GM19025 (cell line): Measurements from ENCODE around the gene AKR1D1.
"Not testable (repeated sequence)": the region's sequence is repeated elsewhere in the genome, so short reads cannot be mapped to it uniquely, and the experiment has no call there.

Source experiments
- ATAC-seq: cut with Tn5 transposase; IDR thresholded peaks from one replicate; pipeline ENCODE4 v1.9.1; 2021; ENCODE audit warnings: mild to moderate bottlenecking, low read depth, moderate library complexity; ENCODE audit not compliant: unreplicated experiment

Gene AKR1D1, protein sequence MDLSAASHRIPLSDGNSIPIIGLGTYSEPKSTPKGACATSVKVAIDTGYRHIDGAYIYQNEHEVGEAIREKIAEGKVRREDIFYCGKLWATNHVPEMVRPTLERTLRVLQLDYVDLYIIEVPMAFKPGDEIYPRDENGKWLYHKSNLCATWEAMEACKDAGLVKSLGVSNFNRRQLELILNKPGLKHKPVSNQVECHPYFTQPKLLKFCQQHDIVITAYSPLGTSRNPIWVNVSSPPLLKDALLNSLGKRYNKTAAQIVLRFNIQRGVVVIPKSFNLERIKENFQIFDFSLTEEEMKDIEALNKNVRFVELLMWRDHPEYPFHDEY

DNA sequence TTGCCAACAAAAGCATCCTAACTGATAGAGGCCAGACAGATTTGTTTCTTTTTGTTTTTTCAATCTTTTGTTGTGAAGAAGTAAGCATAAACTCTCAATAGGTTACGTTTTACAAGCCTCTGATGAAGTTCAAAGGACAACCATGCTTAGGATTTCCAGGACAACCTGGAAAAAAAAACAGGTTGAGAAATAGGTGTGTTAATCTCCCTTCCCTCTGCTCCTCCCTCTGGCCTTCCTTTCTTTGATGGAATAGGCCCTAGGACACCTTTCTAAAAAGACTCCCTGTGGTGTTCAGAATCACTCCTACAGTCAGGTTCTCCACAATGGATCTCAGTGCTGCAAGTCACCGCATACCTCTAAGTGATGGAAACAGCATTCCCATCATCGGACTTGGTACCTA lies at the start of gene AKR1D1:
AKR1D1 (plus strand) TSS at position 264 of the 400 bp plus-strand sequence; CDS start at position 324, 60 bp downstream.
- ATAC-seq, result no peak

- no peak for ATAC-seq
Measured at GRCh38 chr7:138027100-138027499, 49.2 kb upstream of the AKR1D1 start.

GRCh38 chr7:138029126-138029525 lies 47.1 kb upstream of the AKR1D1 start:
- no peak for ATAC-seq

- ATAC-seq, result no peak
Measured at GRCh38 chr7:138029941-138030340, 46.3 kb upstream of the AKR1D1 start.

GRCh38 chr7:138030679-138031351 lies 45.4 kb upstream of the AKR1D1 start:
- no peak for ATAC-seq

DNA sequence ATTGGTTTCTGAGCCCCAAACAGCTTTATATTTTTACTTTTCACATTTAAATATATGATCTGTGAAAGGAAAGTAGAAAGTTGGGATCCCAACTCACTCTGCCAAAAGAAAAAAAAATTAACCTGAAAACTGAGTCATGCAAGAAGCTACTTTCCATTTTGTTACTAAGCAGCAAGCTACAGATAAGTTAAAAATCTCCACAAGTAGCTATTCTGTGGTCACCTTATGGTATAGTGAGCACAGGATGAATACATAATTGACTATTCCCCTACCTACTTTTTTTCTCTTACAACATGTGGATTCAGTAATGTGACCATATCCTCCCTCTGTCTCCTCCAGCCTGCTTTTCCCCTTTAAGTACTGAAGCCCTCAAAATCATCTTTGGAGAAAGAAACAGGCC lies 44.1 kb upstream of the AKR1D1 start:
- peak; percentile 60 for ATAC-seq

- ATAC-seq, result no peak
Measured at GRCh38 chr7:138032770-138033169, 43.5 kb upstream of the AKR1D1 start.

GRCh38 chr7:138033241-138033640 lies 43.0 kb upstream of the AKR1D1 start:
- no peak for ATAC-seq

GRCh38 chr7:138036135-138036534 lies 40.1 kb upstream of the AKR1D1 start:
- ATAC-seq, result no peak

- not testable (repeated sequence) for ATAC-seq
Measured at GRCh38 chr7:138040063-138040462, 36.2 kb upstream of the AKR1D1 start.

DNA sequence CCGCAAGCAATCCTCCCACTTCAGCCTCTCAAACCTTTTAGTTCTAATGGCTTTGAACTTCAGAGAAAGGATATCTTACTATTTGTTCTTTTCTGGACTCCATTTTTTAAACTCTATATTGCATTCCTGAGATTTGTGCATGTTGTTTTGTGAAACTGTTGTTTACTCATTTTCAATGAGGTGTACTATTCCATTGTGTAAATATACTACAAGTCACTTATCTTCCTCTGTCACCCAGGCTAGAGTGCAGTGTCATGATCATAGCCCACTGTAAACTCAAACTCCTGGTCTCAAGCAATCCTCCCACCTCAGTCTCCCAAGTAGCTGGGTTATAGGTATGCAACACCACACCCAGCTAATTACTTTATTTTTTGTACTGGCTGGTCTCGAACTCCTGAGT lies 31.4 kb upstream of the AKR1D1 start:
- ATAC-seq, result no peak

- ATAC-seq, result no peak
Measured at GRCh38 chr7:138047907-138048306, 28.4 kb upstream of the AKR1D1 start.

DNA sequence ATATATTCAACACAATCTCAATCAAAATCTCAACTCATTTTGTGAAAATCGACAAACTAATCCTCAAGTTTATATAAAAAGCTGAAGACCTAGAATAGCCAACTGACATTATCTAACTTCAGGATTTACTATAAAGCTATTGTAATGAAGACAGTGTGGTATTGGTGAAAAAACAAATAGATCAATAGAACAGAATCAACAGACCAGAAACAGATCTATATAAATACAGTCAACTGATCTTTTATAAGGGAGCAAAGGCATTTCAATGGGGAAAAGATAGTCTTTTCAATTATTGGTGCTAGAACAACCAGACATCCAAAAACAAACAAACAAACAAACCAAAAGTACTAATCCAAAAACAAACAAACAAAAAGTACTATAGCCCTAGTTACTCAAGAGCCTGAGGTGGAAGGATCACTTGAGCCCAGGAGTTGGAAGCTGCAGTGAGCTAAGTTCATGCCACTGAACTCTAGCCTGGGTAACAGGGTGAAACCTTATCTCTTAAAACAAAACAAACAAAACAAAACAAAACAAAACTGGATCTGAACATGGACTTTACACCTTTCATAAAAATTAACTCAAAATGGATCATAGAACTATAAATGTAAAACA lies 26.6 kb upstream of the AKR1D1 start:
- ATAC-seq, result no peak

DNA sequence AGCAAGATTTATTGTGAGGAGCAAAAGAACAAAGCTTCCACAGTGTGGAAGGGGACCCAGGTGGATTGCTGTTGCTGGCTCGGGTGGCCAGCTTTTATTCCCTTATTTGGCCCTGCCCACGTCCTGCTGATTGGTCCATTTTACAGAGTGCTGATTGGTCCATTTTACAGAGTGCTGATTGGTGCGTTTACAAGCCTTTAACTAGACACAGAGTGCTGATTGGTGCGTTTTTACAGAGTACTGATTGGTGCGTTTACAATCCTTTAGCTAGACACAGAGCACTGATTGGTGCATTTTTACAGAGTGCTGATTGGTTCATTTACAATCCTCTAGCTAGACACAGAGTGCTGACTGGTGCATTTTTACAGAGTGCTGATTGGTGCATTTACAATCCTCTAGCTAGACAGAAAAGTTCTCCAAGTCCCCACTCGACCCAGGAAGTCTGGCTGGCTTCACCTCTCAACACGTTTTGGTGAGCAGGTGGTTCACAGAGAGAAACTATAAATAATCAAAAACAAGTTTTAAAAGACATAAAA lies 24.5 kb upstream of the AKR1D1 start:
- ATAC-seq, result not testable (repeated sequence)

- ATAC-seq, result no peak
Measured at GRCh38 chr7:138052696-138053095, 23.6 kb upstream of the AKR1D1 start.

DNA sequence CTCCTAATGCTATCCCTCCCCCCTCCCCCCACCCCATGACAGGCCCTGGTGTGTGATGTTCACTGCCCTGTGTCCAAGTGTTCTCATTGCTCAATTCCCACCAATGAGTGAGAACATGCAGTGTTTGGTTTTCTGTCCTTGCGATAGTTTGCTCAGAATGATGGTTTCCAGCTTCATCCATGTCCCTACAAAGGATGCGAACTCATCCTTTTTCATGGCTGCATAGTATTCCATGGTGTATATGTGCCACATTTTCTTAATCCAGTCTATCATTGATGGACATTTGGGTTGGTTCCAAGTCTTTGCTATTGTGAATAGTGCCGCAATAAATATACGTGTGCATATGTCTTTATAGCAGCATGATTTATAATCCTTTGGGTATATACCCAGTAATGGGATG lies 20.6 kb upstream of the AKR1D1 start:
- not testable (repeated sequence) for ATAC-seq

DNA sequence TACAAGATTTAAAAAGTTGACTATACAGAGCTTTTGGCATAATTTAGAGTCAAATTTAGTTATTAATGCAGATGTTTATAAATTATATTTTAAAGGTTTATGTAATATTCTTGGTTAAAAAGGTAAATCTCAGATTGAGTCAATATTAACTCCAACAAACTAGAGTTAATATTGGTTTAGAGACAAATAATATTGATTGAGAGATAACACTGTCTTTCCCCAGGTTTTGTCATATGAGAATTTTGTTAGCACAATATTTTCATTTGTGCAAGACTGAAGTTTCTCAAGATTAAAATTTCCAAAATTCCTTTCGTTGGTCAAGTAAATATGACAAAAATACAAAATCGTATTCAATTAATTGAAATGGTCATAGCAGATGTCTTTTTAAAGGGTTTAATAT lies 12.9 kb upstream of the AKR1D1 start:
- no peak for ATAC-seq

- no peak for ATAC-seq
Measured at GRCh38 chr7:138064856-138065357, 11.4 kb upstream of the AKR1D1 start.

- ATAC-seq, result no peak
Measured at GRCh38 chr7:138065827-138066226, 10.4 kb upstream of the AKR1D1 start.

DNA sequence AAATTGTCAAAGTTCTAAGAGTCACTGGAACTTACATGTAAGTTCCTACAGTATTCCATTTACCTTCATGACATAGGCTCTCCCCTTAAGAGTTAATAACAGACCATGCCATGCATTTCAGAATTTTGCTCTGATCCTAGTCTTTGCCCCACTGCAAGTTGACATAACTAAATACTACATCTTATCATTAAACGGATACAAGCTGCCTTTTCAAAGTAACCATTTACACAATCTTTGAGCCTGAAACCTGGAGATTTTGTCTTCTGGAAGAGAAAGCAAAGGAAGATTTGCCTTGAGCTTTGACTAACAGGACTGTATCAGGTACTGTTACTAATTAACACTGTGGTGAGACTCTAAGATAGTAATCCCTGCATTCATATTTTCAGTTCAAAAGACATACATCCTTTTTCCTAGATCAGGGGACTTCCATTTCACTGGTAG lies 9.3 kb upstream of the AKR1D1 start:
- ATAC-seq, result peak; percentile 43

DNA sequence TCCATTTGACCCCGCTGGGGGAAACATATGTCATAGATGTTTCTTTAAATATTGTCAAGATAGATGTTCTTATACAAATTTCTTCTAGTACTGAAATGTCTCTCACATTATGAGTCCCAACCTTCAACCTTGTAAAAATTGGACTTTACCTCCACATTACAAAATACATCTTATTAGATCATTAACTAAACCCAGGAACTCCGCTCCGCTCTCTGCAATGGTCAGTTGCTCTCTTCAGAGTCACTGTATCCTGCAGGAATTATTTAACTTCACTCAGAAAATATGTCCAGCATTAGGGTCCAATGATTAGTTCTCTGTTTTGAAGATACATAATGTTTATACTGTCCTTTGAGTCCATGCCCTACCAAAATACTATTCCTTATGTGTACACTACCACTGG lies 8.5 kb upstream of the AKR1D1 start:
- ATAC-seq, result no peak
